Activated T-cell treated with anti-CD3 and anti-CD28 coated beads, Interleukin-2, amount 50 U/mL, for 4 hours (primary cell): ENCODE results near the gene UFC1. TPM values are rescaled to one million over a fixed set of nuclear protein-coding genes. Genes with fewer than 3 reads are reported as not detected.
A peak's percentile ranks its signal among the peaks of the same experiment; 100 is the strongest.

Experiments
- ATAC-seq, 2 donors: fragments of 200-7000 bp; cut with Tn5 transposase; one replicate each; pipeline ENCODE4 v1.10.0; 2021
- DNase-seq: peaks from one replicate; pipeline ENCODE4 v3.0.0-alpha.2; 2020
- H3K27me3 Mint-ChIP-seq: one replicate; pipeline ENCODE4 v1.8.0; 2021; ENCODE audit warnings: low read depth, mixed read lengths
- H3K36me3 Mint-ChIP-seq: one replicate; pipeline ENCODE4 v1.8.0; 2022; ENCODE audit warnings: mixed read lengths; ENCODE audit not compliant: insufficient read depth
- H3K4me1 Mint-ChIP-seq: one replicate; pipeline ENCODE4 v1.8.0; 2021; ENCODE audit warnings: low read depth, mixed read lengths
- H3K4me3 Mint-ChIP-seq: one replicate; pipeline ENCODE4 v1.8.0; 2021; ENCODE audit warnings: mild to moderate bottlenecking, moderate library complexity, mixed read lengths
- H3K9me3 Mint-ChIP-seq: one replicate; pipeline ENCODE4 v1.8.0; 2021; ENCODE audit warnings: mixed read lengths
- total RNA-seq, 3 donors: library from RNA; stranded (reverse); gene quantifications; one replicate each; pipeline ENCODE4 v1.2.1, GENCODE V29; 2021

UFC1 gene
- total RNA-seq, 3 donors from 2014 or later = 87.5 to 98.8 (median 92.8) TPM

DNA sequence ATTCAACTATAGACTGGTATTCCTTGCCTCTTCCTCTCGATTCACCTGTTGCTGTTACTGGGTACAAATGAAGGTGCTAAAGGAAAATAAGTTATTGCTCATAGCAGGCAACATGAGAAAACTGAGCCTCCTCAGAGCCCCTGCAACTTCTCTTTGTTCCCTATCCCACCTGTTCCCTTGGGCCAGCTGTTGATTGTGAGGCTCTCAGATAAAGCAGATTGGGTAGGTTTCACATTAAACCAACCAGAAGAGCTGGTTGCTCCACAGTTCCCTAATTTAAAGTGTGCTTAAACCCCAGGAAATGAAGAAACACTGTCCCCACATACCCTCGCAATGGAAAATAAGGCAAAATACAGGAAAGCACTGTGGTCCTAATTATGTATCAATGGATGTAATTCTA, 26.1 kb upstream of the UFC1 start:
- Mint-ChIP-seq H3K27me3 (no peaks in the 10 kb centered on the region), H3K36me3 (peaks cover 49% of the 10 kb centered on the region), H3K4me1 (peaks cover 56% of the 10 kb centered on the region), H3K9me3 (no peaks in the 10 kb centered on the region), H3K4me3 (no peak overlapping the region)
- DNase-seq (no peak), ATAC-seq (no peak)

GRCh38 chr1:161128591-161129420, 25.0 kb upstream of the UFC1 start:
- peaks cover 56% of the 10 kb centered on the region for H3K4me1 Mint-ChIP-seq

DNA sequence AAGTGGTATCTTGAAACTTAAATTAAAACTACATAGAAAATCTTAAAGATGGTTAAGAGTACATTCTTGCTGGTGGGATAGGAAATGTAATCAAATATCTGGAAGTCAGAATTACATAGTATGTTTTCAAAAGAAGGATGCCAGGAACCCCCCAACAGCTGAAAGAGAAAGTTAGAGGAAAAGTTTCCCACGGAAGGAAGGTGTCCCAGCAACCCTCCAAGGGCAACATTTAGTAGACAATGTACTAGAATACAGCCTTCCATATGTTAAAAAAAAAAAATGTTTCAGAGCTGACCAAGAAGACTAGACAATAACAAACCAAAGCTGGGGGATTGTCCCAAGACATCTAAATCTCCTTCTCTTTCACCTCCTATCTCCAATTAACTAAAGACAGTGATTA, 23.5 kb upstream of the UFC1 start:
- Mint-ChIP-seq H3K9me3 (no peaks in the 10 kb centered on the region), H3K4me3 (no peak overlapping the region), H3K4me1 (peaks cover 59% of the 10 kb centered on the region), H3K36me3 (peaks cover 35% of the 10 kb centered on the region), H3K27me3 (no peaks in the 10 kb centered on the region)
- no peak for DNase-seq
- ATAC-seq = no peak

More at GRCh38 chr1:161128591-161129420, 25.0 kb upstream of the UFC1 start:
- DNase-seq (no peak), ATAC-seq (no peak)
- Mint-ChIP-seq H3K9me3 (no peaks in the 10 kb centered on the region), H3K4me3 (no peak overlapping the region), H3K27me3 (no peaks in the 10 kb centered on the region), H3K36me3 (peaks cover 40% of the 10 kb centered on the region)

GRCh38 chr1:161131523-161132409, 22.0 kb upstream of the UFC1 start:
- Mint-ChIP-seq H3K9me3 (no peaks in the 10 kb centered on the region), H3K36me3 (peaks cover 26% of the 10 kb centered on the region), H3K4me3 (no peak overlapping the region), H3K27me3 (no peaks in the 10 kb centered on the region), H3K4me1 (peaks cover 51% of the 10 kb centered on the region)
- DNase-seq (no peak), ATAC-seq (no peak)

DNA sequence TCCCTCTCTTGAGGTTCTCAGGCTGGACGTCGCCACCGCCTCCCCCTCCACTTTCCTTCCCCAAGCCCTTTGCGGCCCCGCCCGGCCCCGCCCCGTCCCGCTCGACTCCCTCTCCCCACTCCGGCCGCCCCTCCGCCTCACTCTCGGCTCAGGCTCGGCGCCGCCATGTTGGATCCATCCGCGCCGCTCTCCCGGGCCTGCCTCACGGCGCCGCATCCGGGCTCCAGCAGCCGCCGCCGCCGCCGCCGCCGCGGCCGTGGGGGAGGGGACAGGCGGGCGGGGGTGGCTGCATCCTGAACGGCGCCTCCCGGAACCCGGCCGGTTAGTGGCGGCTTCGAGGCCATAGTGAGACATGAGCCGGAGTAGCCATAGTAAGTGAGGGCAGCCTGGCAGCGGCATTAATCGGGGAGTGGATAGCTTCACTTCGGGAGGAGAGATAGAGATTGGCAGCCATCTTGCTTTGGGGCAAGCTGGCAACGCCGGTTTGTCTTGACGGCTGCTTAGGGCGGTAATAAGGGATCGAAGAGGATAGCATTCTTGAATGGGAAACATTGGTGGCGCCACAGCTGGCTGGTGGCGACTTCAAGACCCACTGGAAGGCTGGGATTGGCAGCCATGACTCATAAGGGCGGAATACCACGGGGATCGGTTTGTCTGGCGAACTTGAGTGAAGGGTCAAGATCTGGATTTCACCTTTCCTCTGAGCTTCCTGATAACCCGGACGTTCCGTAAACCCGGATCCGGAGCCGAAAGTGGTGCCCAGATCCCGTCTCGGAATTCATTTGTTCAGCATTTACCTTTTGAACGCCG, 21.2 kb upstream of the UFC1 start, which contains the start of gene DEDD:
DEDD (minus strand) TSS at position 258 of the 810 bp plus-strand sequence. CDS start 8,205 bp downstream, outside the sequence.
- Mint-ChIP-seq H3K9me3 (no peaks in the 10 kb centered on the region), H3K4me3 (no peak within 1 kb of the TSS), H3K27me3 (no peaks in the 10 kb centered on the region), H3K4me1 (peaks cover 44% of the 10 kb centered on the region), H3K36me3 (peaks cover 17% of the 10 kb centered on the region)
- ATAC-seq (peak; percentile 96), DNase-seq (peak; percentile 87)

DNA sequence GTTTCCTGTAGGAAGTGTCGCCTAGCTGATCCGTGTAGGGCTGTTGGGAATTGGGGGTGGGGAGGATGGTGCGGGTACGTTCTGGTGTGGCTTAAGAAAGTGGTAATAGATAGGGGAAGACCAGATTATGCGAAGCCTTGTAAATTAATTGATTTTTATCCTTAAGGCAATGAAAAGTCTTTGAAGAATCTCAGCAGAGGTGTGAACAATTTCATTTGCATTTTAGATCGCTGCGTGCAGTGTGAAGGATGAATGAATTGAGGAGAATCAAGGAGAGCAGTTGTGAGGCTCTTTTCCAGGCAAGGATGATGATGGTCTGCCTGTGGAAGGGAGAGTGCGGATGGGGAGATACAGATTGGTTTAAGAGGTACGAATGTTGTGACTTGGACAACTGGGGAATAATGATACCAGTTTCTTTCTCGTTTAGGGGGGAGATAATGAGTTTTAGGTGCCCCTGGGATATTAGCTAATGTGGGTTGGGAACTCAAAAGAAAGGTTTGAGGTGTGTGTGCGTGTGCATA, 20.5 kb upstream of the UFC1 start:
- no peak overlapping the region for H3K4me3 Mint-ChIP-seq
- peaks cover 12% of the 10 kb centered on the region for H3K36me3 Mint-ChIP-seq
- no peaks in the 10 kb centered on the region for H3K27me3 Mint-ChIP-seq
- peaks cover 38% of the 10 kb centered on the region for H3K4me1 Mint-ChIP-seq
- H3K9me3 Mint-ChIP-seq = no peaks in the 10 kb centered on the region
- no peak for DNase-seq
- peak in 1 of 2 donors; percentile 4 for ATAC-seq

DNA sequence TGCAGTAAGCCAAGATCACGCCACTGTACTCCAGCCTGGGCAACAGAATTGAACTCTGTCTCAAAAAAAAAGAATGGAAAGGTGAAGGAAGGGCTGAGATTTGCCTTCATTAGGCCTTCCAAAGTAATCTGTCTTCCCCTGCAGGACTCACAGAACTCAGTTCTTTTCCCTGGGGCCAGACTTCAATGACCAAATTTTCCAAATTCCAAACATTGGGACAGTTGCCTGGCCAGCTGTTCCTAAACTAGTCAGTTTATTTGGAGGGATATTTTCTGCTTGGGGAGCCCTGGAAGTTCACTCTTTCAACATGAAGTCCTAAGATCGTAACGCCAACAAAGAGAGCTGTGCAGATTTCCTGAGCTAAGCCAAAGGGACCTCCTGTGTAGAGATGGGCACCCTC, 15.9 kb upstream of the UFC1 start:
- no peaks in the 10 kb centered on the region for H3K36me3 Mint-ChIP-seq
- no peak for ATAC-seq
- H3K9me3 Mint-ChIP-seq = no peaks in the 10 kb centered on the region
- H3K27me3 Mint-ChIP-seq = no peaks in the 10 kb centered on the region
- H3K4me3 Mint-ChIP-seq = no peak overlapping the region
- no peak for DNase-seq
- H3K4me1 Mint-ChIP-seq = peaks cover 4% of the 10 kb centered on the region

GRCh38 chr1:161138431-161138830, 15.3 kb upstream of the UFC1 start:
- H3K27me3 Mint-ChIP-seq = no peaks in the 10 kb centered on the region
- no peak for ATAC-seq
- H3K9me3 Mint-ChIP-seq = no peaks in the 10 kb centered on the region
- no peak for DNase-seq
- no peak overlapping the region for H3K4me3 Mint-ChIP-seq
- no peaks in the 10 kb centered on the region for H3K36me3 Mint-ChIP-seq
- H3K4me1 Mint-ChIP-seq = peaks cover 4% of the 10 kb centered on the region

- H3K9me3 Mint-ChIP-seq = no peaks in the 10 kb centered on the region
- H3K4me1 Mint-ChIP-seq = peaks cover 4% of the 10 kb centered on the region
- no peak overlapping the region for H3K4me3 Mint-ChIP-seq
- H3K27me3 Mint-ChIP-seq = no peaks in the 10 kb centered on the region
- H3K36me3 Mint-ChIP-seq = no peaks in the 10 kb centered on the region
- ATAC-seq (no peak), DNase-seq (peak; percentile 38)
Measured at GRCh38 chr1:161139766-161140165, 14.0 kb upstream of the UFC1 start.

DNA sequence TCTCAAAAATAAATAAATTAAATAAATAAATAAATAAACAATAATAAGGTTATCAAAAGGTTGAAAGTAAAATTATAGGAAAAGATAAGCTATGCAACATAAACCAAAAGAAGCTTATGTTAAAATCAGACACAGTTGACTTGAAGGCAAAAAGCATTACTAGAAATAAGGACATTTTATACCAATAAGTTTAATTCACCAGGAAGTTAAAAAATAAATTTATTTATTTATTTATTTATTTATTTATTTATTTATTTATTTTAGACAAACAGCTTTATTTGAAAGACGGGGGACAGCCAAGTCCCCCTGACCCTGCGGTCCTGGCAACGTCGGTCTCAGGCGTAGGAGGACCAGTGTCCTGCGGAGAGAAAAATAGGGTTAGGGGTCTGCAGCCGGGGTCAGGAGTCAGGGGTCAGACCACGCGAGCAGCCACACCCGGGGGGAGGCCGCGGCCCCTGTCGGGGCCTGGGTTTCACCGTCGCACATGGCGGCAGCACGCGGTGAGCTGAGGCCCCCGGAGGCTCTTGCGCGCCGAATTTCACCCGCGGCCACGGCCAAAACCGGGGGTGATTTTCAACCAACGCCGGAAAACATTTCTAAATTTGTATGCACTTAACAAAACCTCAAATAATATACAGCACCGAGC, 12.9 kb upstream of the UFC1 start:
- no peaks in the 10 kb centered on the region for H3K27me3 Mint-ChIP-seq
- DNase-seq (no peak), ATAC-seq (no peak)
- H3K36me3 Mint-ChIP-seq = no peaks in the 10 kb centered on the region
- no peaks in the 10 kb centered on the region for H3K9me3 Mint-ChIP-seq
- H3K4me1 Mint-ChIP-seq = peaks cover 1% of the 10 kb centered on the region
- no peak overlapping the region for H3K4me3 Mint-ChIP-seq

GRCh38 chr1:161145832-161146231, 7.9 kb upstream of the UFC1 start:
- Mint-ChIP-seq H3K27me3 (no peaks in the 10 kb centered on the region), H3K4me1 (no peaks in the 10 kb centered on the region), H3K9me3 (no peaks in the 10 kb centered on the region), H3K4me3 (no peak overlapping the region), H3K36me3 (no peaks in the 10 kb centered on the region)
- ATAC-seq = no peak
- DNase-seq = no peak

DNA sequence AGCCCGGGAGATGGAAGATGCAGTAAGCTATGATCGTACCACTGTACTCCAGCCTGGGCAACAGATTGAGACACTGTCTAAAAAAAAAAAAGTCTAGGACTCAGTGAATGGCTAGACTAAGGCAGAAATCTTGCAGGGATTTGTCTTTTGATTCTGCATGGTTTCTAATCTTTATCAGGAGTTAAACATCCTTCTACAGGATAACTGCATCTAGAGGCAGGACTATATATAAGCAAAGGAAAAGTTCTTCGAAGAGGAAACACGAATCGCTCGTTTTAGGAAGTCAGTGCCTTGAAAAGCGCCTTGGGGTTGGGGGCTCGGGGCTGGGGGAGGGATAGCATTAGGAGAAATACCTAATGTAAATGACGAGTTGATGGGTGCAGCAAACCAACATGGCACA, 602 bp upstream of the UFC1 start:
- no peaks in the 10 kb centered on the region for H3K27me3 Mint-ChIP-seq
- peak overlapping the region; percentile 95 for H3K4me3 Mint-ChIP-seq
- peaks cover 10% of the 10 kb centered on the region for H3K36me3 Mint-ChIP-seq
- no peak for ATAC-seq
- DNase-seq = no peak
- H3K9me3 Mint-ChIP-seq = no peaks in the 10 kb centered on the region
- H3K4me1 Mint-ChIP-seq = peaks cover 18% of the 10 kb centered on the region

DNA sequence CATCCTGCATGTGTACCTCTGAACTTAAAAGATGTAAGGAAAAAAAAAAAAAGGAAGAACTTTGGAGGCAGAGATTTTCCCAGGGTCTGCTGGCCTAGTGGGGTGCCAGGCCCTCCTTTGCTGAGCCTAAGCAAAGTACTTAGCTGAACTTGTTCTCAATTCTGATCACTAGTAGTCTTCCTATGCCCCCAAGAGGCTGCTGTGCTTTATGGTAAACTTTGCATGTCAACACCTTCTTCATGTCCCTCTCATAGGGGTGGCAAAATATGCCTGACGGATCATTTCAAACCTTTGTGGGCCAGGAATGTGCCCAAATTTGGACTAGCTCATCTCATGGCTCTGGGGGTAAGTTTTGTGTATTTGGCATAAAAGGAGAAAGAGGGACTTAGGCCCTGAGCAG, 4.1 kb downstream of the UFC1 start:
- H3K27me3 Mint-ChIP-seq = no peaks in the 10 kb centered on the region
- DNase-seq = no peak
- H3K36me3 Mint-ChIP-seq = peaks cover 17% of the 10 kb centered on the region
- H3K4me1 Mint-ChIP-seq = peaks cover 51% of the 10 kb centered on the region
- H3K4me3 Mint-ChIP-seq = no peak overlapping the region
- no peak for ATAC-seq
- no peaks in the 10 kb centered on the region for H3K9me3 Mint-ChIP-seq
